Panc1 (cell line): ENCODE data around the gene FBP1.

ENCODE experiments used
- CTCF ChIP-seq: fragments of 450-650 bp; IDR thresholded peaks from 2 replicates; pipeline ENCODE4 v1.5.1; 2017; ENCODE audit warnings: mild to moderate bottlenecking
- POLR2AphosphoS5 ChIP-seq: IDR thresholded peaks from 2 replicates; pipeline ENCODE4 v1.6.1; 2012; ENCODE audit warnings: mild to moderate bottlenecking, low read depth, low read length, moderate library complexity
- REST ChIP-seq, 2 experiments: IDR thresholded peaks; 2 replicates each; pipeline ENCODE4 v1.6.1; 2011 to 2012; ENCODE audit warnings: low read depth in 2 of 2, control low read depth in 1 of 2, low read length in 1 of 2, mild to moderate bottlenecking in 1 of 2, moderate library complexity in 1 of 2; ENCODE audit not compliant: insufficient read depth in 1 of 2

- TF ChIP-seq POLR2AphosphoS5 = no peak
- TF ChIP-seq CTCF = no peak
- no peak for TF ChIP-seq REST (IDR thresholded peaks at IDR 0.05; ENCODE audit: insufficient read depth in 1 of 2, low read depth in 2 of 2, low read length in 1 of 2)
Measured at GRCh38 chr9:94619026-94619425, 20.3 kb downstream of the FBP1 start.
